Skeletal muscle tissue (tissue), 4 donors: ENCODE measurements around the gene ATXN2L. TPM values are rescaled to one million over a fixed set of nuclear protein-coding genes. Genes with fewer than 3 reads are reported as not detected.

ENCODE experiments used
- H3K27ac ChIP-seq: one replicate; pipeline ENCODE4 v1.7.0; 2013; ENCODE audit warnings: mild to moderate bottlenecking, low read depth, low read length, inconsistent platforms
- H3K27me3 ChIP-seq, 3 donors: one replicate each; pipeline ENCODE4 v1.7.0; 2013; ENCODE audit warnings: low read length in 3 of 3; ENCODE audit not compliant: control insufficient read depth in 3 of 3, insufficient read depth in 3 of 3
- H3K36me3 ChIP-seq, 3 donors: one replicate each; pipeline ENCODE4 v1.7.0; 2013; ENCODE audit warnings: low read length in 3 of 3; ENCODE audit not compliant: control insufficient read depth in 3 of 3, insufficient read depth in 3 of 3
- H3K4me1 ChIP-seq, 3 donors: one replicate each; pipeline ENCODE4 v1.7.0; 2013; ENCODE audit warnings: low read length in 3 of 3, mild to moderate bottlenecking in 3 of 3; ENCODE audit not compliant: control insufficient read depth in 3 of 3, insufficient read depth in 3 of 3
- H3K4me3 ChIP-seq, 3 donors: one replicate each; pipeline ENCODE4 v1.7.0; 2013; ENCODE audit warnings: low read length in 3 of 3
- H3K9ac ChIP-seq, 3 donors: one replicate each; pipeline ENCODE4 v1.7.0; 2013; ENCODE audit warnings: low read length in 3 of 3, mild to moderate bottlenecking in 3 of 3, moderate library complexity in 2 of 3, low read depth in 1 of 3
- H3K9me3 ChIP-seq, 3 donors: one replicate each; pipeline ENCODE4 v1.7.0; 2013; ENCODE audit warnings: low read length in 3 of 3; ENCODE audit not compliant: control insufficient read depth in 3 of 3
- total RNA-seq: library from RNA; depleted of rRNA; stranded (reverse); fragments of >200 nt; gene quantifications from one replicate; pipeline ENCODE4 v1.2.3, GENCODE V29; 2014
- donor health status: Osteomylitis.

The ATXN2L gene
- total RNA-seq, 1 donor from 2014 or later, result 9.9 TPM

DNA sequence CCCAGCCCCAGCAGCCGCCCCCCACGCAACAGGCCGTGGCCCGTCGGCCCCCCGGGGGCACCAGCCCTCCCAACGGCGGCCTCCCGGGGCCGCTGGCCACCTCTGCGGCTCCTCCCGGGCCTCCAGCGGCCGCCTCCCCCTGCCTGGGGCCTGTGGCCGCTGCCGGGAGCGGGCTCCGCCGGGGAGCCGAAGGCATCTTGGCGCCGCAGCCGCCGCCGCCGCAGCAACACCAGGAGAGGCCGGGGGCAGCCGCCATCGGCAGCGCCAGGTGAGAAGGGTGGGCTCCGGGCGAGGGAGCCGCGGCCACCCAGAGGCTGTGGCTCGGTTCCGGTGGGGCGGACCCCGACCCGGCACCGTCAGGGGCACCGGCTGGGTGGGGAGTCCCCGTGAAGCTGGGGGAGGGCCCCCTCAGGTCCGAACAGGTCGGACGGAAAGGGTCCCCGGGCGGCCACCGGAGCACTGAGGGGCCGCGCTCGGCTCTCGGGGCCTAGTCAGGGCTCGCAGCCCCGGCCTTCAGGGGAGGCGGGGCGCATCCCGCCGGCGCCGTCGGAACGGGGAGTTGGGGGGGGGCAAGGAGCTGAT, 583 bp downstream of the ATXN2L start:
- peak overlapping the region; percentile 99 for H3K27ac ChIP-seq
- peaks cover 22 to 29% (median 26%) of the 10 kb centered on the region in 3 donors for H3K36me3 ChIP-seq
- peaks cover 23 to 36% (median 25%) of the 10 kb centered on the region in 3 donors for H3K4me1 ChIP-seq
- no peaks in the 10 kb centered on the region for H3K27me3 ChIP-seq
- H3K9me3 ChIP-seq, result no peaks in the 10 kb centered on the region
- peak overlapping the region; percentile 89 to 99 (median 97) for H3K9ac ChIP-seq
- peak overlapping the region; percentile 95 to 97 (median 97) for H3K4me3 ChIP-seq

DNA sequence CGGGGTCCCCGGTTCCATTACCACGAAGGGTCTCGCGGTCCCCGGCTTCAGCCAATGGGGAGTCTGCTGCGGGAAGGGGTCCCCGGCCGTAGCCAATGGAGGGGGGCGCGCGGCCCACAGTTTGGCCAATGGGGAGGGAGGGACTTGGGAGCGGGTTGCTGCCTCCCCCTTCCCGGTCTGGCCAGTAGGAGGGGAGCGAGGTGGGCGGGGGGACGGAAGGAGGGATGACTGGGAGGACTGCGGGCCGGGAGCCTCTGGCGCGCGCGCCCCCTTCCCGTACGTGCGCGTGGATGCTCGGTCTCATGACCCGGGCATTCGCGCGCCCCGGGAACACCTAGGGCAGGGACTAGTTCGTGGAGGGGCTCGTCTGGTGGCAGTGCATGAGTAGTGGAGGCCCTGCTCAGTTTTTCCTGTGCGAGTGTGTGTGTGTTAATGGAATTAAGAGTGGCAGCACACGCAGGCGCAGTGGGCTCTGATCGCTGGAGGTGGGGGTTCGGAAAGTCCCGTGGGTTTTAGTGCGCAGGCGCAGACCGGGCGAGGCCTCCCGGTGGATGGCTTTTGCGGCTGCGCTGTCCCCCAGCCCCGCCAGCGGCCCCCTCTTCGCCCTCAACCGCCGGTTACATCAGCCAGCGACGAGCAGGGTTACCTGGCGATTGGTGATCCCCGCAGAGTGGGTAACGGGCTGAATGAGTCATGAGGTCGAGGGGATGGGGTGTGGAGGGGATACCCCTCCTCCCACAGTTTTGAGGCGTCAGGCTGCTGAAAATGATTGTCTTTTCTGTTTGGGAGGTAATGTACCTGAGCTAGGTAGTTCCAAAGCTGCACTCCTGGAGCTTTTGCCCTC, 1.3 kb downstream of the ATXN2L start:
- Histone ChIP-seq H3K27ac (peak overlapping the region; percentile 99), H3K4me3 (peak overlapping the region; percentile 95 to 97 (median 97)), H3K27me3 (no peaks in the 10 kb centered on the region), H3K9ac (peak overlapping the region; percentile 95 to 99 (median 97)), H3K4me1 (peaks cover 23 to 36% (median 25%) of the 10 kb centered on the region in 3 donors), H3K9me3 (no peaks in the 10 kb centered on the region), H3K36me3 (peaks cover 28 to 32% (median 29%) of the 10 kb centered on the region in 3 donors)

DNA sequence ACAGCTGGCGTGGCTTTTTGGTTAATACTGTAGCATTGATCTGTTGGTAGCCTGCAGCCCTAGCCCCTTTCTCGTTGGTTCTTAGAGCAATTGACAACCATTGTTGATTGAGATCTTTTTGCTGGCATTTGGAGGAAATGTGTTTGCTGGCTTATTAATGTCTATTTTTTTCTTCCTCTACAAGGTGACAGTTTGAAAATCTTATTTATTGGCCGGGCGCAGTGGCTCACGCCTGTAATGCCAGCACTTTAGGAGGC, 1.8 kb downstream of the ATXN2L start:
- Histone ChIP-seq H3K9ac (peak overlapping the region; percentile 95 to 99 (median 97)), H3K4me1 (peaks cover 23 to 36% (median 25%) of the 10 kb centered on the region in 3 donors), H3K27ac (peak overlapping the region; percentile 99), H3K27me3 (no peaks in the 10 kb centered on the region), H3K36me3 (peaks cover 33 to 37% (median 34%) of the 10 kb centered on the region in 3 donors), H3K4me3 (peak overlapping the region; percentile 95 to 97 (median 97)), H3K9me3 (no peaks in the 10 kb centered on the region)

DNA sequence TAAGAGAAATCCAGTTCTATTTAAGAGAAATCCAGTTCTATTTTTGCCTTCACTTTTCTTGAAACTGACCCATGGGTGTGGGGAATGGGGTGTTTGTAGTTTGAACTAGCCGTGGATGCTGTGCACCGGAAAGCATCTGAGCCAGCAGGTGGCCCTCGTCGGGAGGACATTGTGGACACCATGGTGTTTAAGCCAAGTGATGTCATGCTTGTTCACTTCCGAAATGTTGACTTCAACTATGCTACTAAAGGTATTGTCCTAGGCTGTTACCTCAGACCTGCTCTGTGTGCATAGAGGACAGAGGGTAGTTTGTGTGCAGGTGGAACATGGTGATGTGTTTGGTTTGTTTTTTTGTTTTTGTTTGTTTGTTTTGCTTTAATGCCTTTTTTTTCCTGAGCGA, 3.3 kb downstream of the ATXN2L start:
- Histone ChIP-seq H3K9ac (no peak overlapping the region), H3K27ac (no peak overlapping the region), H3K4me1 (peaks cover 23 to 28% (median 27%) of the 10 kb centered on the region in 3 donors), H3K9me3 (no peaks in the 10 kb centered on the region), H3K27me3 (no peaks in the 10 kb centered on the region), H3K36me3 (peaks cover 48 to 52% (median 48%) of the 10 kb centered on the region in 3 donors), H3K4me3 (no peak overlapping the region)

DNA sequence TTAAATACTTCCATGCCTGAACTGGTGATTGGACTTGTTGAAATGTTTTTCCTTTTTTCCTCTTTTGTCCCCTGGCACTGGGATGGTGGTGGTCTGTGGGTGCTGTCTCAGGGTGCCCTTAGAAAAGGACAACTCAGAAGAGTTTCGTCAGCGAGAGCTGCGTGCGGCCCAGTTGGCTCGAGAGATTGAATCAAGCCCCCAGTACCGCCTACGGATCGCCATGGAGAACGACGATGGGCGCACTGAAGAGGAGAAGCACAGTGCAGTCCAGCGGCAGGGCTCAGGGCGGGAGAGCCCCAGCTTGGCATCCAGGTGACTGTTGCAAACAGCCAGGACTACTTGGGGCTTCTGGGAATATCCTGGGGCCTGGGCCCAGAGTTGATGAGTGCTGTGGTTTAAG, 6.9 kb downstream of the ATXN2L start:
- Histone ChIP-seq H3K27me3 (no peaks in the 10 kb centered on the region), H3K36me3 (peaks cover 80 to 87% (median 84%) of the 10 kb centered on the region in 3 donors), H3K9ac (no peak overlapping the region)

DNA sequence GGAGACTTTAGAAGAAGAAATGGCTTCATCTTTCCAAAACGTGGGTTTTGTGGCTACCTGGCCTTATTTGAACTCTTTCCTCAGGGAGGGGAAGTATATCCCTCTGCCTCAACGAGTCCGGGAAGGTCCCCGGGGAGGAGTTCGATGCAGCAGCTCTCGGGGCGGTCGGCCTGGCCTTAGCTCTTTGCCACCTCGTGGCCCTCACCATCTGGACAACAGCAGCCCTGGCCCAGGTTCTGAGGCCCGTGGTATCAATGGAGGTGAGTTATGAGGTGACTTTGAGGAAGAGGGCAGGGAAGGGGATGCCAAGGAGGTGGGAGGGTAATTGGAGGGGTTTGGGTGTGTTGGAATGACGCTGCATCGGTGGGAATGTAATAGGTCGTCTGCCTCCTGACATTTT, 7.7 kb downstream of the ATXN2L start:
- H3K27ac ChIP-seq, result no peak overlapping the region
- H3K4me1 ChIP-seq, result peaks cover 6 to 9% (median 7%) of the 10 kb centered on the region in 3 donors
- H3K4me3 ChIP-seq, result no peak overlapping the region
- H3K36me3 ChIP-seq, result peaks cover 88 to 92% (median 90%) of the 10 kb centered on the region in 3 donors
- H3K9me3 ChIP-seq, result no peaks in the 10 kb centered on the region
- no peaks in the 10 kb centered on the region for H3K27me3 ChIP-seq
- H3K9ac ChIP-seq, result peak overlapping the region in 1 of 3 donors; percentile 45

More for the DNA sequence above, 6.9 kb downstream of the ATXN2L start:
- H3K9me3 ChIP-seq, result no peaks in the 10 kb centered on the region
- H3K4me3 ChIP-seq, result no peak overlapping the region
- H3K27ac ChIP-seq, result no peak overlapping the region
- peaks cover 13 to 16% (median 15%) of the 10 kb centered on the region in 3 donors for H3K4me1 ChIP-seq

DNA sequence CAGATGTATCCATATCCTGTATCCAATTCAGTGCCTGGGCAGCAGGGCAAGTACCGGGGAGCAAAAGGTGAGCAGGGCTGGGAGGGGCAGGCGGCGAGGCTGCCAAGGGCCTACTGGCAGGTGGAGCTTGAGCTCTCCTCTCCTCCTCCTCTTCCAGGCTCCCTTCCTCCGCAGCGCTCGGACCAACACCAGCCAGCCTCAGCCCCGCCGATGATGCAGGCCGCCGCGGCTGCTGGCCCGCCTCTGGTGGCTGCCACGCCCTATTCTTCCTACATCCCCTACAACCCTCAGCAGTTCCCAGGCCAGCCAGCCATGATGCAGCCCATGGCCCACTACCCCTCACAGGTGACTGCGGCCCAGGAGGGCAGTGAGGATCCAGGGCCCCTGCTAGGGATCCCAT, 11.6 kb downstream of the ATXN2L start:
- Histone ChIP-seq H3K9me3 (no peaks in the 10 kb centered on the region), H3K9ac (no peak overlapping the region), H3K4me1 (peaks cover 0 to 4% (median 3%) of the 10 kb centered on the region in 3 donors), H3K27me3 (no peaks in the 10 kb centered on the region), H3K36me3 (peaks cover 74 to 79% (median 76%) of the 10 kb centered on the region in 3 donors), H3K4me3 (no peak overlapping the region), H3K27ac (no peak overlapping the region)

DNA sequence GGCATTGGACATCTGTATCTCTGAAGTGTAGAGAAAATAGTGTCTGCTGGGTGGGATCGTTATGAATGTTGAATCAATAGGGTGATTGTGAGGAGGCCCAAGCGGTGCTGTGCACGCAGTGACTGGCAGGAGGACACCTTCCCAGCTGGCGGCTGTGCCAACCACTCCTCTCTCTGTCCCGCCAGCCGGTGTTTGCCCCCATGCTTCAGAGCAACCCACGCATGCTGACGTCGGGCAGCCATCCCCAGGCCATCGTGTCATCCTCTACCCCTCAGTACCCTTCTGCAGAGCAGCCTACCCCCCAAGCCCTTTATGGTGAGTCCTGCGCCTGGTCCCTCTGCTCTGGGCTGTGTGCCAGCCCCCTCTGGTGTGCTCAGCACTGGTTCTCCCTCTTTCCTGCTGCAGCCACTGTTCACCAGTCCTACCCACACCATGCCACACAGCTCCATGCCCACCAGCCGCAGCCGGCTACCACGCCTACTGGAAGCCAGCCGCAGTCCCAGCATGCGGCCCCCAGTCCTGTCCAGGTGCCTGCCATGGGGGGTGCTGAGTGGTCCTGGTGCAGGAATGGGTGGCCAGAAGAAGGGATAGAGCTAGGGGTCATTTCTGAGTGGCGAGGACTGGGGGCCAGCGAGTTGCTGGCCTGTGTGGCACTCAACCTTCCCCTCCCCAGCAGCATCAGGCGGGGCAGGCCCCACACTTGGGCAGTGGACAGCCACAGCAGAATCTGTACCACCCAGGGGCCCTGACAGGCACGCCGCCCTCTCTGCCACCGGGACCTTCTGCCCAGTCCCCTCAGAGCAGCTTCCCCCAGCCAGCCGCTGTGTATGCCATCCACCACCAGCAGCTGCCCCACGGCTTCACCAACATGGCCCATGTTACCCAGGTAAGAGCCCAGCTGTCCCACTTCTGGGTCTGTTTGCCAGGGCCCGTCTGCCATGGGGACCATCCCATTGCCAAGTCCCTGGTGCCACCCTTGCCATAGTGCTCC, 12.4 kb downstream of the ATXN2L start:
- Histone ChIP-seq H3K4me1 (peaks cover 0 to 4% (median 3%) of the 10 kb centered on the region in 3 donors), H3K9me3 (no peaks in the 10 kb centered on the region), H3K9ac (no peak overlapping the region), H3K27ac (no peak overlapping the region), H3K27me3 (no peaks in the 10 kb centered on the region), H3K36me3 (peaks cover 66 to 71% (median 68%) of the 10 kb centered on the region in 3 donors), H3K4me3 (no peak overlapping the region)

DNA sequence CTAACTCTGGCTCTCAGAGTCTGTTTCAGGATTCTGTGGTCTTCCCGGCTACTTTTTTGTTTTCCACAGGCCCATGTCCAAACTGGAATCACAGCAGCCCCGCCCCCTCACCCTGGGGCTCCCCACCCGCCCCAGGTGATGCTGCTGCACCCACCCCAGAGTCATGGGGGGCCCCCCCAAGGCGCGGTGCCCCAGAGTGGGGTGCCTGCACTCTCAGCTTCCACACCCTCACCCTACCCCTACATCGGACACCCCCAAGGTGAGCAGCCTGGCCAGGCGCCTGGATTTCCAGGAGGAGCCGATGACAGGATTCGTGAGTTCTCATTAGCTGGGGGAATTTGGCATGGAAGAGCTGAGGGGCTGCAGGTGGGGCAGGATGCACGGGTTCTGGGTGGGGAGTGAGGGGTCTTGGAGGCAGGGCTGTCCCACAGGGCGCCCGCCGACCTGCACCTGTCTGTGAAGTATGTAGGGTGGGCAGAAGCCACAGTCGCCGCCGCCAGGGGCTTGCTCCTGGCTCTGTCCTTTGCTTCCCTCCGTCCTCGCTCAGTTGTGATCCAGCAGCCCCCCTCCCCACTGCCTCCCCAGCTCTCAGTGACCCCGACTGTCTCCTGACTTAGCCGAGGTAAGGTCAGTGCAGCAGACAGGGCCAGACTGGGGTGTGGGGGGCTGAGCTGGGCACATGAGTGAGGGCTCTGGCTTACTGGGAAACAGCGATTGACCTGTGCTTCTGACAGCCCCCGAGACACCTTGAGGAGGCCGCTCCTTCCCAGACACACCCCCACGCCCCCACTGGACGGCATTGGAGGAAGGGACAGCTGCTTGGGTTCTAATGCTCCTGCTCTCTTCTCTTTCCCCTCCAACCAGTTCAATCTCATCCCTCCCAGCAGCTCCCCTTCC, 13.3 kb downstream of the ATXN2L start:
- no peaks in the 10 kb centered on the region for H3K9me3 ChIP-seq
- peaks cover 57 to 62% (median 59%) of the 10 kb centered on the region in 3 donors for H3K36me3 ChIP-seq
- no peak overlapping the region for H3K9ac ChIP-seq
- H3K4me3 ChIP-seq, result no peak overlapping the region
- no peaks in the 10 kb centered on the region for H3K27me3 ChIP-seq
- H3K4me1 ChIP-seq, result peaks cover 0 to 4% (median 0%) of the 10 kb centered on the region in 3 donors
- H3K27ac ChIP-seq, result no peak overlapping the region
